Occipital lobe (tissue), 2 donors: Measurements from ENCODE around the gene SUSD1. TPM values are rescaled to one million over a fixed set of nuclear protein-coding genes. Genes with fewer than 3 reads are reported as not detected.

Experiments used
- small RNA-seq: library from RNA; depleted of rRNA; stranded (forward); fragments of <200 nt; gene quantifications from one replicate; pipeline ENCODE3, GENCODE V24; 2014
- total RNA-seq: library from RNA; depleted of rRNA; stranded (reverse); fragments of >200 nt; gene quantifications from one replicate; pipeline ENCODE4 v1.2.3, GENCODE V29; 2014

Gene SUSD1
- total RNA-seq, 1 donor from 2014 or later: 44.1 TPM

Small RNA genes lying within 50 kb of the gene (small RNA-seq; reads per million reads assigned to genes)
- gene RF00019 (not detected), gene RNU6-710P (not detected), gene RNU6-855P (not detected)

Other genes starting within 250 kb of the SUSD1 start
- 44.9 TPM for gene PTBP3, start 158.3 kb upstream of the SUSD1 start, total RNA-seq
- 21.4 TPM for gene HSDL2, start 204.8 kb upstream of the SUSD1 start, total RNA-seq